ENCODE measurements around the gene TMEM200B.

- TF ChIP-seq ZFP36 (IDR thresholded peaks at IDR 0.05; ENCODE audit: borderline replicate concordance, partially characterized antibody) (no peak), JUN (IDR thresholded peaks at IDR 0.05) (no peak), MAX (IDR thresholded peaks at IDR 0.05) (no peak)
These were observed 10.8 kb downstream of the TMEM200B start for GRCh38 chr1:29112705-29113412.

Measured in A549 (cell line).